ENCODE measurements around the gene FSTL5.

GRCh38 chr4:161822174-161822573, 341.6 kb downstream of the FSTL5 start:
- TF ChIP-seq CTCF (IDR thresholded peaks at IDR 0.05 in 2 of 3, conservative IDR thresholded peaks at IDR 0.05 in 1 of 3; ENCODE audit: control insufficient read depth in 2 of 3, extremely low read depth in 1 of 3, insufficient read depth in 1 of 3, low read depth in 3 of 3, low read length in 3 of 3) (no peak), POLR2AphosphoS5 (IDR thresholded peaks at IDR 0.05; ENCODE audit: low read length) (no peak), BRCA1 (IDR thresholded peaks at IDR 0.05; ENCODE audit: low read depth, low read length) (no peak), CHD4 (IDR thresholded peaks at IDR 0.05) (no peak), BCL11A (IDR thresholded peaks at IDR 0.05; ENCODE audit: low read depth, low read length) (no peak), RBBP5 (conservative IDR thresholded peaks at IDR 0.05) (no peak), SP1 (IDR thresholded peaks at IDR 0.05; ENCODE audit: low read depth, low read length) (no peak), EZH2 (IDR thresholded peaks at IDR 0.05; ENCODE audit: borderline replicate concordance, control insufficient read depth, low read depth, low read length) (no peak), SMC3 (IDR thresholded peaks at IDR 0.05; ENCODE audit: borderline replicate concordance, low read length) (no peak), NFIC (IDR thresholded peaks at IDR 0.05; ENCODE audit: low read depth, low read length) (no peak), LARP7 (IDR thresholded peaks at IDR 0.05) (no peak), CREB1 (IDR thresholded peaks at IDR 0.05; ENCODE audit: low read depth) (no peak), POLR2A (IDR thresholded peaks at IDR 0.05; ENCODE audit: low read depth, low read length) (no peak)
- TF ChIP-seq, protein P1, sequence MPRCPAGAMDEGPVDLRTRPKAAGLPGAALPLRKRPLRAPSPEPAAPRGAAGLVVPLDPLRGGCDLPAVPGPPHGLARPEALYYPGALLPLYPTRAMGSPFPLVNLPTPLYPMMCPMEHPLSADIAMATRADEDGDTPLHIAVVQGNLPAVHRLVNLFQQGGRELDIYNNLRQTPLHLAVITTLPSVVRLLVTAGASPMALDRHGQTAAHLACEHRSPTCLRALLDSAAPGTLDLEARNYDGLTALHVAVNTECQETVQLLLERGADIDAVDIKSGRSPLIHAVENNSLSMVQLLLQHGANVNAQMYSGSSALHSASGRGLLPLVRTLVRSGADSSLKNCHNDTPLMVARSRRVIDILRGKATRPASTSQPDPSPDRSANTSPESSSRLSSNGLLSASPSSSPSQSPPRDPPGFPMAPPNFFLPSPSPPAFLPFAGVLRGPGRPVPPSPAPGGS (IDR thresholded peaks at IDR 0.05; ENCODE audit: borderline replicate concordance, insufficient read depth, low read depth, low read length, poor library complexity, severe bottlenecking), result no peak

Data from GM12878 (cell line).